ENCODE measurements around the gene TM2D3.

Gene TM2D3

GRCh38 chr15:101652098-101652785 is at the start of gene TM2D3:
Gene TM2D3, minus strand, starts transcription at chr15:101652381. Its CDS starts 20 bp downstream, at chr15:101652361.
- DNase-seq = peak; percentile 88

GRCh38 chr15:101698314-101698713 is 46.1 kb upstream of the TM2D3 start:
- DNase-seq = no peak

GRCh38 chr15:101697488-101697887 is 45.3 kb upstream of the TM2D3 start:
- DNase-seq = no peak

- no peak for DNase-seq
These were observed 44.6 kb upstream of the TM2D3 start for GRCh38 chr15:101696829-101697228.

GRCh38 chr15:101694261-101694660 is 42.1 kb upstream of the TM2D3 start:
- no peak for DNase-seq

GRCh38 chr15:101692801-101693598 is 40.8 kb upstream of the TM2D3 start:
- no peak for DNase-seq

- no peak for DNase-seq
These were observed 37.7 kb upstream of the TM2D3 start for GRCh38 chr15:101689901-101690300.

- no peak for DNase-seq
These were observed 34.5 kb upstream of the TM2D3 start for GRCh38 chr15:101686718-101687117.

GRCh38 chr15:101684877-101685276 is 32.7 kb upstream of the TM2D3 start:
- DNase-seq = no peak

GRCh38 chr15:101684384-101684783 is 32.2 kb upstream of the TM2D3 start:
- DNase-seq = no peak

GRCh38 chr15:101679806-101680205 is 27.6 kb upstream of the TM2D3 start:
- no peak for DNase-seq

- DNase-seq = no peak
These were observed 24.7 kb upstream of the TM2D3 start for GRCh38 chr15:101676921-101677329.

GRCh38 chr15:101675796-101676582 is 23.8 kb upstream of the TM2D3 start:
- DNase-seq = no peak

- DNase-seq = no peak
These were observed 22.8 kb upstream of the TM2D3 start for GRCh38 chr15:101675015-101675414.

- no peak for DNase-seq
These were observed 20.1 kb upstream of the TM2D3 start for GRCh38 chr15:101672298-101672697.

- no peak for DNase-seq
These were observed 17.6 kb upstream of the TM2D3 start for GRCh38 chr15:101669744-101670143.

- DNase-seq = no peak
These were observed 15.7 kb upstream of the TM2D3 start for GRCh38 chr15:101667881-101668280.

GRCh38 chr15:101664303-101664913 is 12.2 kb upstream of the TM2D3 start:
- DNase-seq = no peak

GRCh38 chr15:101662203-101662602 is 10.0 kb upstream of the TM2D3 start:
- DNase-seq = no peak

GRCh38 chr15:101660005-101660404 is 7.8 kb upstream of the TM2D3 start:
- no peak for DNase-seq

- peak; percentile 55 for DNase-seq
These were observed 6.0 kb upstream of the TM2D3 start for GRCh38 chr15:101657968-101658784.

GRCh38 chr15:101657171-101657570 is 5.0 kb upstream of the TM2D3 start:
- DNase-seq = no peak

Data from NCI-H774 (cell line).